Measurements from ENCODE around the gene KCNH2. TPM values are rescaled to one million over a fixed set of nuclear protein-coding genes. Genes with fewer than 3 reads are reported as not detected.
"Not testable (repeated sequence)": the region's sequence is repeated elsewhere in the genome, so short reads cannot be mapped to it uniquely, and the experiment has no call there.

KCNH2 gene
- total RNA-seq (under 1 TPM; 0.11 to 0.24 TPM), polyA plus RNA-seq (0.63 TPM)

DNA sequence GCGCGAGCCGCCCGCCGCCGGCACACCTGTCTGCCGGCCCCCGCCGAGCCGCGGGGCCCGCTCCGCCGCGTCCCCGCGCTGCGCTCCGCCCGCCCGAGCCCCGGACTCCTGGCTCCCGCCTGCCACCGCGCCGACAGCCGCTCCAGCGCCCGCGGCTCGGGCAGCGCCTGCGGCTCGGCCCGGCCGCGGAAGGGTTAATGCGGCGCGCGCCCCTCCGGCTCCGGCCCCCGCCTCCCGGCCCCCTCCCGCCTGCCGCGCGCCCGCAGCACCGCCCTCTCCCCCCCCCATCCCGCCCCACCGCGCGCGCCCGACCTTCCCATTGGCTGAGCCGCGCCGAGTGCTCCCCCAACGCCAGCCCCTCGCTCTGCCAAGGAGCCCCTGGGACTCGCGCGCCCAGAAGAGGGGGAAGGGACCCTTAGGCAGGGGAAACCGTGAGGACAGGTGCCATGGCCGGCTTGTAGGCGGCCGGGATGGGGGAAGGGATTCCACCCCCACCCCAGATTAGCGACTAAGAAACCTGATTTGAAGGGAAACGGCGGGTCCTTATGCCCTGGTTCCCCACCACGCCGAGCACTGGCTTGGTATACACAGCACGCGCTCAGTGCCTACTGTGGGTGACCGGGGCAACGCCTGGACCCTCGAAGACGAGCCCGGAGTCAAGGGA, at the start of gene KCNH2:
TSS of gene KCNH2 (minus strand) at position 196 of the 664 bp plus-strand sequence. CDS start 408 bp downstream, outside the sequence.
- H3K9me3 ChIP-seq (ENCODE audit: low read length), result no peaks in the 10 kb centered on the region
- Mint-ChIP-seq H3K36me3 (no peaks in the 10 kb centered on the region), H3K9me3 (peaks cover 0 to 3% (median 0%) of the 10 kb centered on the region in 5 donors), H3K27me3 (peaks cover 47 to 49% of the 10 kb centered on the region in 2 donors), H3K4me1 (peaks cover 27 to 42% (median 29%) of the 10 kb centered on the region in 3 donors), H3K27ac (peak within 1 kb of the TSS in 7 of 8 donors; percentile 17 to 91 (median 55)), H3K4me3 (peak within 1 kb of the TSS; percentile 76 to 95 (median 82))
- H3K27me3 ChIP-seq (ENCODE audit: insufficient read depth, low read length, poor library complexity, severe bottlenecking), result peaks cover 36% of the 10 kb centered on the region
- POLR2A ChIA-PET, result no interaction called here
- CTCF ChIA-PET, result interaction anchor here (1.4 to 3.0 kb wide), 3 partner anchors 11 to 40 kb away, joined by 5 to 13 read pairs (median 11); no protein-coding TSS in a partner anchor
- H3K4me3 ChIP-seq (ENCODE audit: low read length), result peak within 1 kb of the TSS; percentile 50
- H3K4me1 ChIP-seq (ENCODE audit: insufficient read depth, low read length), result peaks cover 44% of the 10 kb centered on the region
- H3K36me3 ChIP-seq (ENCODE audit: insufficient read depth, low read length), result no peaks in the 10 kb centered on the region
- DNase-seq, result peak in 2 of 5 donors; percentile 14 to 30
- peak within 1 kb of the TSS; percentile 1 for H3K27ac ChIP-seq (ENCODE audit: low read depth, low read length)

DNA sequence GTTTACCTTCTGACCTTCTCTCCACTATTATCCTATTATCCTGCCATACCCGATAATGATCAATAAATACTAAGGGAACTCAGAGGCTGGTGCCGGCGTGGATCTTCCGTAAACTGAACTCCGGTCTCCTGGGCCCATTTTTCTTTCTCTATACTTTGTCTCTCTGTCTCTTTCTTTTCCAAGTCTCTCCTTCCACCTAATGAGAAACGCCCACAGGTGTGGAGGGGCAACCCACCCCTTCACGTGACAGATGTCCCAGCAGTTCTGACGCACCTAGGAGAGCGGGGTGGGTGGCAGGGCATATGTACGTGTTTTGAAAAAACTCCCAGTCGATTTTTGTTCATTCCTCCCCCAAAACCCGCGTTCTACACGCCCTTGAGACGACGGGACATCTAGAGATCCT, 49.6 kb upstream of the KCNH2 start:
- peak overlapping the region; percentile 90 for H3K27ac ChIP-seq (ENCODE audit: low read depth, low read length)

GRCh38 chr7:151026771-151027727, 48.9 kb upstream of the KCNH2 start:
- Histone ChIP-seq H3K4me3 (ENCODE audit: low read length) (peak overlapping the region; percentile 100), H3K4me1 (ENCODE audit: insufficient read depth, low read length) (peaks cover 20% of the 10 kb centered on the region), H3K27ac (ENCODE audit: low read depth, low read length) (peak overlapping the region; percentile 90)
- CTCF ChIA-PET, result interaction anchor here (1.0 to 3.2 kb wide), 7 partner anchors 9 to 87 kb away, joined by 3 to 20 read pairs (median 4); no protein-coding TSS in a partner anchor
- not testable (repeated sequence) for H3K9me3 Mint-ChIP-seq; H3K27me3 Mint-ChIP-seq; H3K9me3 ChIP-seq (ENCODE audit: low read length); H3K36me3 ChIP-seq (ENCODE audit: insufficient read depth, low read length); H3K27me3 ChIP-seq (ENCODE audit: insufficient read depth, low read length, poor library complexity, severe bottlenecking); DNase-seq
- peak overlapping the region; percentile 87 to 98 (median 96) for H3K4me3 Mint-ChIP-seq
- peaks cover 0 to 20% (median 3%) of the 10 kb centered on the region in 3 donors for H3K36me3 Mint-ChIP-seq
- peak overlapping the region; percentile 98 to 100 (median 99) for H3K27ac Mint-ChIP-seq
- POLR2A ChIA-PET, result interaction anchor here (0.9 to 1.5 kb wide), 4 partner anchors 9 to 32 kb away, joined by 3 to 13 read pairs (median 8); partner anchors contain the start of genes CDK5 and SLC4A2
- peaks cover 18 to 35% (median 28%) of the 10 kb centered on the region in 3 donors for H3K4me1 Mint-ChIP-seq

More for the DNA sequence above, 49.6 kb upstream of the KCNH2 start:
- H3K36me3 ChIP-seq (ENCODE audit: insufficient read depth, low read length); H3K27me3 Mint-ChIP-seq; H3K9me3 ChIP-seq (ENCODE audit: low read length); H3K27me3 ChIP-seq (ENCODE audit: insufficient read depth, low read length, poor library complexity, severe bottlenecking); DNase-seq; H3K9me3 Mint-ChIP-seq: not testable (repeated sequence)
- CTCF ChIA-PET, result interaction anchor here (0.8 to 3.2 kb wide), 22 partner anchors 9 to 126 kb away, joined by 3 to 35 read pairs (median 4); partner anchors contain the start of genes NOS3 and TMUB1
- H3K4me1 ChIP-seq (ENCODE audit: insufficient read depth, low read length), result peaks cover 20% of the 10 kb centered on the region
- Mint-ChIP-seq H3K36me3 (peaks cover 0 to 25% (median 3%) of the 10 kb centered on the region in 3 donors), H3K4me3 (peak overlapping the region; percentile 87 to 98 (median 96)), H3K4me1 (peaks cover 18 to 35% (median 28%) of the 10 kb centered on the region in 3 donors), H3K27ac (peak overlapping the region; percentile 98 to 100 (median 99))
- POLR2A ChIA-PET, result interaction anchor here (0.9 to 1.5 kb wide), 6 partner anchors 9 to 76 kb away, joined by 3 to 13 read pairs (median 6); partner anchors contain the start of genes CDK5 and SLC4A2
- H3K4me3 ChIP-seq (ENCODE audit: low read length), result peak overlapping the region; percentile 100

GRCh38 chr7:151025924-151026671, 48.0 kb upstream of the KCNH2 start:
- DNase-seq, result no peak
- ChIA-PET CTCF (interaction anchor here (0.8 to 1.3 kb wide), 2 partner anchors 8 to 63 kb away, joined by 3 to 8 read pairs; no protein-coding TSS in a partner anchor), POLR2A (no interaction called here)
- peaks cover 18 to 29% (median 28%) of the 10 kb centered on the region in 3 donors for H3K4me1 Mint-ChIP-seq
- H3K27me3 ChIP-seq (ENCODE audit: insufficient read depth, low read length, poor library complexity, severe bottlenecking), result no peaks in the 10 kb centered on the region
- H3K4me3 ChIP-seq (ENCODE audit: low read length), result no peak overlapping the region
- peak overlapping the region; percentile 14 for H3K27ac ChIP-seq (ENCODE audit: low read depth, low read length)
- peaks cover 0 to 11% (median 3%) of the 10 kb centered on the region in 3 donors for H3K36me3 Mint-ChIP-seq
- H3K27me3 Mint-ChIP-seq, result peaks cover 2 to 5% of the 10 kb centered on the region in 2 donors
- H3K4me1 ChIP-seq (ENCODE audit: insufficient read depth, low read length), result peaks cover 20% of the 10 kb centered on the region
- H3K9me3 Mint-ChIP-seq, result no peaks in the 10 kb centered on the region
- peak overlapping the region in 6 of 8 donors; percentile 90 to 100 (median 99) for H3K27ac Mint-ChIP-seq
- H3K9me3 ChIP-seq (ENCODE audit: low read length), result no peaks in the 10 kb centered on the region
- H3K4me3 Mint-ChIP-seq, result peak overlapping the region in 2 of 7 donors; percentile 49 to 87
- no peaks in the 10 kb centered on the region for H3K36me3 ChIP-seq (ENCODE audit: insufficient read depth, low read length)

DNA sequence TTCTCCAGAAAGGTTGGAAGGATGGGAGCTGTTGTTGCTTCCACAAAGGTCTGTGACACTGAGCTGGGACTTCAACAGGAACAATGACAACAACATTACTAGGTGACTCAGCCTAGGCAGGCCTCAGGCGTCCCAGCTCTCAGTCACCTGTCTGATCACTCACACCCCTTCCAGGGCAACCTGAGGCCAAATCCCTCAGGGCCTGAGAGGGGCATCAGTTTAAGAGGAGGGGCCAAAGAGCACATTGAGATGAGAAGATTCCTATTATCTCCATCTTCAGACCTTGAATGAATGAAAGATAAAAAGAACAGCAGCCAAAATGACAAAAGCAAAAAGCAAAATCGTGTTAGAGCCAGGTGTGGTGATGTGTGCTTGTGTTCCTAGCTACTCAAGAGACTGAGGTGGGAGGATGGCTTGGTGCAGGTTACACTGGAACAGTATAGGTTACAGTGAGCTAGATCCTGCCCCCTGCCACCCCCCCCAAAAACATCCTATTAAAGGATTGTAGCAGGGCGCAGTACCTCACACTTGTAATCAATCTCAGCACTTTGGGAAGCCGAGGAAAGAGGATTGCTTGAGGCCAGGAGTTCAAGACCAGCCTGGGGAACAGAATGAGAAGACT, 46.4 kb upstream of the KCNH2 start, which contains the start of gene ATG9B:
TSS of gene ATG9B (minus strand) at position 60 of the 622 bp plus-strand sequence. CDS start 71 bp downstream, outside the sequence.
- Mint-ChIP-seq H3K27me3 (peaks cover 6 to 17% of the 10 kb centered on the region in 2 donors), H3K36me3 (peaks cover 0 to 9% (median 3%) of the 10 kb centered on the region in 3 donors), H3K9me3 (no peaks in the 10 kb centered on the region), H3K27ac (peak within 1 kb of the TSS in 6 of 8 donors; percentile 18 to 71 (median 46)), H3K4me1 (peaks cover 14 to 25% (median 22%) of the 10 kb centered on the region in 3 donors), H3K4me3 (peak within 1 kb of the TSS in 2 of 7 donors; percentile 23 to 69)
- ChIA-PET POLR2A (no interaction called here), CTCF (interaction anchor here (0.7 to 1.5 kb wide), 3 partner anchors 16 to 127 kb away, joined by 3 to 4 read pairs (median 3); no protein-coding TSS in a partner anchor)
- H3K27me3 ChIP-seq (ENCODE audit: insufficient read depth, low read length, poor library complexity, severe bottlenecking), result no peaks in the 10 kb centered on the region
- H3K27ac ChIP-seq (ENCODE audit: low read depth, low read length), result no peak within 1 kb of the TSS
- peaks cover 18% of the 10 kb centered on the region for H3K4me1 ChIP-seq (ENCODE audit: insufficient read depth, low read length)
- DNase-seq, result no peak
- no peaks in the 10 kb centered on the region for H3K36me3 ChIP-seq (ENCODE audit: insufficient read depth, low read length)
- H3K9me3 ChIP-seq (ENCODE audit: low read length), result no peaks in the 10 kb centered on the region
- H3K4me3 ChIP-seq (ENCODE audit: low read length), result no peak within 1 kb of the TSS

DNA sequence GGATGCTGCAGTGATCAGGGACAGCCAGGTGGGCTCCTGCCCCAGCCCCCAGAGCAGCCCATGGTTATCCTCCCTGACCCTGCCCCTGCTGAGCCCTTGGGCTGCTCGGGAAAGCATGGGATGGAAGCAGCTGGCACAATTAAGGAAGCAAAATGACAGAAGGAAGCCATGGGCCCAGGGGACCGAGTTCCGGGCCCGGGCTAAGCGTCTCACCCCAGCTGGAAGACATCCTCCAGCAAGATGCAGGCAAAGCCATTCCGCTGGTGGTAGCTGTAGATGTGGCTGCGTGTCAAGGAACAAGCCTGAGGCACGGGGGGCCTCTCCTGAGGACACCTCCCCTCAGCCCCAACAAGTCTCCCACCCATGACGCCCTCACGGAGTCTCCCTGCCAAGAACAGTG, 45.1 kb upstream of the KCNH2 start:
- no peaks in the 10 kb centered on the region for H3K9me3 Mint-ChIP-seq
- Histone ChIP-seq H3K4me1 (ENCODE audit: insufficient read depth, low read length) (peaks cover 18% of the 10 kb centered on the region), H3K27ac (ENCODE audit: low read depth, low read length) (no peak overlapping the region), H3K4me3 (ENCODE audit: low read length) (no peak overlapping the region), H3K36me3 (ENCODE audit: insufficient read depth, low read length) (no peaks in the 10 kb centered on the region), H3K9me3 (ENCODE audit: low read length) (no peaks in the 10 kb centered on the region), H3K27me3 (ENCODE audit: insufficient read depth, low read length, poor library complexity, severe bottlenecking) (no peaks in the 10 kb centered on the region)
- H3K27ac Mint-ChIP-seq, result peak overlapping the region in 2 of 8 donors; percentile 72 to 83
- no peak overlapping the region for H3K4me3 Mint-ChIP-seq
- peaks cover 15 to 25% (median 22%) of the 10 kb centered on the region in 3 donors for H3K4me1 Mint-ChIP-seq
- DNase-seq, result no peak
- ChIA-PET CTCF (interaction anchor here (1.4 kb wide), 1 partner anchor 103 kb away, joined by 3 read pairs; no protein-coding TSS in a partner anchor), POLR2A (no interaction called here)
- peaks cover 6 to 24% of the 10 kb centered on the region in 2 donors for H3K27me3 Mint-ChIP-seq
- peaks cover 0 to 2% (median 0%) of the 10 kb centered on the region in 3 donors for H3K36me3 Mint-ChIP-seq
